ENCODE results near the gene STMN3.
A peak's percentile ranks its signal among the peaks of the same experiment; 100 is the strongest.

STMN3 gene

GRCh38 chr20:63627751-63628245 is 25.4 kb downstream of the STMN3 start:
- no peak for TF ChIP-seq CTCF (IDR thresholded peaks at IDR 0.05; ENCODE audit: low read length)
- no peak for TF ChIP-seq EZH2 (IDR thresholded peaks at IDR 0.05; ENCODE audit: borderline replicate concordance, low read length)
- Histone ChIP-seq H3K27me3 (ENCODE audit: insufficient read depth, low read length) (no peaks in the 10 kb centered on the region), H3K36me3 (ENCODE audit: insufficient read depth, low read length) (no peaks in the 10 kb centered on the region), H3K27ac (ENCODE audit: low read depth, low read length, poor library complexity, severe bottlenecking) (peak overlapping the region; percentile 89), H3K9ac (ENCODE audit: low read length) (peak overlapping the region; percentile 99), H3K9me3 (ENCODE audit: low read length) (no peaks in the 10 kb centered on the region), H3K9me2 (ENCODE audit: low read depth, low read length) (no peaks in the 10 kb centered on the region), H4K20me1 (ENCODE audit: insufficient read depth, low read length) (no peaks in the 10 kb centered on the region), H3K79me2 (ENCODE audit: insufficient read depth, low read length) (peaks cover 20% of the 10 kb centered on the region), H2AFZ (ENCODE audit: low read length) (no peak overlapping the region), H3K4me3 (ENCODE audit: low read depth, low read length, poor library complexity, severe bottlenecking) (peak overlapping the region; percentile 96), H3K4me1 (ENCODE audit: insufficient read depth, low read length, severe bottlenecking) (peaks cover 37% of the 10 kb centered on the region), H3F3A (ENCODE audit: insufficient read depth, low read length) (no peaks in the 10 kb centered on the region; the same call in 1 of the 2 replicates), H3K4me2 (ENCODE audit: low read length) (peak overlapping the region; percentile 98)

GRCh38 chr20:63627129-63627750 is 26.0 kb downstream of the STMN3 start:
- Histone ChIP-seq H2AFZ (ENCODE audit: low read length) (no peak overlapping the region), H3K9me2 (ENCODE audit: low read depth, low read length) (no peaks in the 10 kb centered on the region), H3K36me3 (ENCODE audit: insufficient read depth, low read length) (no peaks in the 10 kb centered on the region), H3F3A (ENCODE audit: insufficient read depth, low read length) (no peaks in the 10 kb centered on the region), H3K79me2 (ENCODE audit: insufficient read depth, low read length) (peaks cover 25% of the 10 kb centered on the region), H3K4me1 (ENCODE audit: insufficient read depth, low read length, severe bottlenecking) (peaks cover 37% of the 10 kb centered on the region), H3K4me2 (ENCODE audit: low read length) (peak overlapping the region; percentile 98), H3K4me3 (ENCODE audit: low read depth, low read length, poor library complexity, severe bottlenecking) (peak overlapping the region; percentile 96), H3K9ac (ENCODE audit: low read length) (peak overlapping the region; percentile 99), H4K20me1 (ENCODE audit: insufficient read depth, low read length) (no peaks in the 10 kb centered on the region), H3K9me3 (ENCODE audit: low read length) (no peaks in the 10 kb centered on the region), H3K27ac (ENCODE audit: low read depth, low read length, poor library complexity, severe bottlenecking) (peak overlapping the region; percentile 89), H3K27me3 (ENCODE audit: insufficient read depth, low read length) (no peaks in the 10 kb centered on the region)
- no peak for TF ChIP-seq EZH2 (IDR thresholded peaks at IDR 0.05; ENCODE audit: borderline replicate concordance, low read length)
- TF ChIP-seq CTCF (IDR thresholded peaks at IDR 0.05; ENCODE audit: low read length): no peak

GRCh38 chr20:63626424-63627128 is 26.6 kb downstream of the STMN3 start, which contains the start of gene GMEB2:
Gene GMEB2 (minus strand): TSS chr20:63627101. CDS start chr20:63619397, 7,704 bp downstream.
- Histone ChIP-seq H3K4me1 (ENCODE audit: insufficient read depth, low read length, severe bottlenecking) (peaks cover 37% of the 10 kb centered on the region), H3K27me3 (ENCODE audit: insufficient read depth, low read length) (no peaks in the 10 kb centered on the region), H3K4me2 (ENCODE audit: low read length) (peak within 1 kb of the TSS; percentile 98), H3K9me2 (ENCODE audit: low read depth, low read length) (no peaks in the 10 kb centered on the region), H3K9ac (ENCODE audit: low read length) (peak within 1 kb of the TSS; percentile 99), H3F3A (ENCODE audit: insufficient read depth, low read length) (no peaks in the 10 kb centered on the region), H3K9me3 (ENCODE audit: low read length) (no peaks in the 10 kb centered on the region), H3K36me3 (ENCODE audit: insufficient read depth, low read length) (no peaks in the 10 kb centered on the region), H3K27ac (ENCODE audit: low read depth, low read length, poor library complexity, severe bottlenecking) (peak within 1 kb of the TSS; percentile 89), H3K79me2 (ENCODE audit: insufficient read depth, low read length) (peaks cover 32% of the 10 kb centered on the region), H3K4me3 (ENCODE audit: low read depth, low read length, poor library complexity, severe bottlenecking) (peak within 1 kb of the TSS; percentile 96), H4K20me1 (ENCODE audit: insufficient read depth, low read length) (no peaks in the 10 kb centered on the region), H2AFZ (ENCODE audit: low read length) (no peak within 1 kb of the TSS)
- no peak for TF ChIP-seq EZH2 (IDR thresholded peaks at IDR 0.05; ENCODE audit: borderline replicate concordance, low read length)
- no peak for TF ChIP-seq CTCF (IDR thresholded peaks at IDR 0.05; ENCODE audit: low read length)
